HAP-1 (cell line): ENCODE results near the gene FSD2.

ENCODE experiments used
- DNase-seq, 2 experiments: peaks; one replicate each; pipeline ENCODE4 v3.0.0-alpha.2; 2016 to 2020; ENCODE audit warnings: low spot score in 2 of 2
- H3K27me3 ChIP-seq: fragments of 250-450 bp; sonication (Bioruptor Pico); 2 replicates; pipeline ENCODE4 v1.5.1; 2020; ENCODE audit warnings: low read depth, mild to moderate bottlenecking, moderate library complexity
- H3K36me3 ChIP-seq: fragments of 250-450 bp; sonication (Bioruptor Pico); replicated peaks from 2 replicates; pipeline ENCODE4 v1.5.1; 2020; ENCODE audit warnings: mild to moderate bottlenecking
- H3K4me1 ChIP-seq: fragments of 250-450 bp; sonication (Bioruptor Pico); 2 replicates; pipeline ENCODE4 v1.5.1; 2020; ENCODE audit warnings: mild to moderate bottlenecking
- H3K4me3 ChIP-seq: fragments of 250-450 bp; sonication (Bioruptor Pico); 2 replicates; pipeline ENCODE4 v1.5.1; 2020; ENCODE audit warnings: mild to moderate bottlenecking, moderate library complexity
- H3K9me3 ChIP-seq: fragments of 250-450 bp; sonication (Bioruptor Pico); 2 replicates; pipeline ENCODE4 v1.5.1; 2020; ENCODE audit warnings: mild to moderate bottlenecking, moderate library complexity
- in situ Hi-C: fragments of 300-500 bp; cut with MboI; formaldehyde crosslinking; loops from 3 replicates; pipeline ENCODE4 v1.14.3; 2020; ENCODE audit warnings: low sequenced_read_pairs, inconsistent platforms, mixed read lengths

The FSD2 gene

GRCh38 chr15:82820128-82820527 lies 14.3 kb upstream of the FSD2 start:
- Histone ChIP-seq H3K27me3 (no peaks in the 10 kb centered on the region), H3K36me3 (peaks cover 65% of the 10 kb centered on the region), H3K4me3 (no peak overlapping the region), H3K9me3 (no peaks in the 10 kb centered on the region), H3K4me1 (no peaks in the 10 kb centered on the region)
- no peak for DNase-seq
- in situ Hi-C loops = no loop called here

- peaks cover 16% of the 10 kb centered on the region for H3K4me1 ChIP-seq
- in situ Hi-C loops = no loop called here
- DNase-seq = no peak
- peaks cover 37% of the 10 kb centered on the region for H3K36me3 ChIP-seq
- H3K4me3 ChIP-seq = no peak overlapping the region
- no peaks in the 10 kb centered on the region for H3K27me3 ChIP-seq
- H3K9me3 ChIP-seq = no peaks in the 10 kb centered on the region
Measured at GRCh38 chr15:82812994-82813393, 7.1 kb upstream of the FSD2 start.

- Histone ChIP-seq H3K4me1 (peaks cover 16% of the 10 kb centered on the region), H3K27me3 (no peaks in the 10 kb centered on the region), H3K36me3 (peaks cover 18% of the 10 kb centered on the region), H3K4me3 (peak overlapping the region; percentile 49), H3K9me3 (no peaks in the 10 kb centered on the region)
- DNase-seq = no peak
- in situ Hi-C loops = no loop called here
Measured at GRCh38 chr15:82810890-82811426, 5.1 kb upstream of the FSD2 start.

GRCh38 chr15:82810061-82810889 lies 4.4 kb upstream of the FSD2 start:
- in situ Hi-C loops = no loop called here
- Histone ChIP-seq H3K4me3 (peak overlapping the region; percentile 49), H3K4me1 (peaks cover 16% of the 10 kb centered on the region), H3K36me3 (peaks cover 17% of the 10 kb centered on the region), H3K9me3 (no peaks in the 10 kb centered on the region), H3K27me3 (no peaks in the 10 kb centered on the region)
- DNase-seq = peak; percentile 47 to 65

GRCh38 chr15:82809308-82810060 lies 3.6 kb upstream of the FSD2 start, which contains the start of gene WHAMM:
WHAMM (plus strand) TSS chr15:82809628; CDS start chr15:82809727, 99 bp downstream.
- in situ Hi-C loops = no loop called here
- peak; percentile 100 for DNase-seq
- Histone ChIP-seq H3K4me3 (peak within 1 kb of the TSS; percentile 83), H3K36me3 (peaks cover 15% of the 10 kb centered on the region), H3K27me3 (0 out of 2 replicates have a peak, but pooled peaks cover 4% of the 10 kb centered on the region), H3K4me1 (peaks cover 16% of the 10 kb centered on the region), H3K9me3 (no peaks in the 10 kb centered on the region)

- Histone ChIP-seq H3K9me3 (no peaks in the 10 kb centered on the region), H3K36me3 (peaks cover 6% of the 10 kb centered on the region), H3K4me3 (no peak overlapping the region), H3K4me1 (peaks cover 16% of the 10 kb centered on the region), H3K27me3 (peaks cover 7% of the 10 kb centered on the region; the same call in 1 of the 2 replicates)
- in situ Hi-C loops = no loop called here
- DNase-seq = no peak
Measured at GRCh38 chr15:82808634-82809041, 2.8 kb upstream of the FSD2 start.

- Histone ChIP-seq H3K36me3 (peaks cover 4% of the 10 kb centered on the region), H3K27me3 (peaks cover 8% of the 10 kb centered on the region; the same call in 1 of the 2 replicates), H3K4me1 (peaks cover 16% of the 10 kb centered on the region), H3K9me3 (no peaks in the 10 kb centered on the region), H3K4me3 (no peak overlapping the region)
- in situ Hi-C loops = no loop called here
- DNase-seq = no peak
Measured at GRCh38 chr15:82807920-82808633, 2.2 kb upstream of the FSD2 start.

- peaks cover 20% of the 10 kb centered on the region for H3K27me3 ChIP-seq
- no peaks in the 10 kb centered on the region for H3K9me3 ChIP-seq
- peaks cover 8% of the 10 kb centered on the region for H3K4me1 ChIP-seq
- no peaks in the 10 kb centered on the region for H3K36me3 ChIP-seq
- no peak for DNase-seq
- in situ Hi-C loops = no loop called here
- H3K4me3 ChIP-seq = no peak overlapping the region
Measured at GRCh38 chr15:82804575-82804949, 1.3 kb downstream of the FSD2 start.

GRCh38 chr15:82803793-82804574 lies 1.9 kb downstream of the FSD2 start:
- in situ Hi-C loops = no loop called here
- H3K9me3 ChIP-seq = no peaks in the 10 kb centered on the region
- peaks cover 6% of the 10 kb centered on the region for H3K4me1 ChIP-seq
- H3K4me3 ChIP-seq = no peak overlapping the region
- no peak for DNase-seq
- H3K27me3 ChIP-seq = peaks cover 22% of the 10 kb centered on the region
- no peaks in the 10 kb centered on the region for H3K36me3 ChIP-seq

- in situ Hi-C loops = no loop called here
- H3K36me3 ChIP-seq = no peaks in the 10 kb centered on the region
- H3K9me3 ChIP-seq = no peaks in the 10 kb centered on the region
- no peak overlapping the region for H3K4me3 ChIP-seq
- H3K4me1 ChIP-seq = no peaks in the 10 kb centered on the region
- no peak for DNase-seq
- peaks cover 27% of the 10 kb centered on the region for H3K27me3 ChIP-seq
Measured at GRCh38 chr15:82802497-82802896, 3.4 kb downstream of the FSD2 start.

GRCh38 chr15:82799183-82799841 lies 6.6 kb downstream of the FSD2 start:
- DNase-seq = no peak
- H3K27me3 ChIP-seq = peaks cover 25% of the 10 kb centered on the region
- in situ Hi-C loops = no loop called here
- H3K9me3 ChIP-seq = no peaks in the 10 kb centered on the region
- H3K36me3 ChIP-seq = no peaks in the 10 kb centered on the region
- no peaks in the 10 kb centered on the region for H3K4me1 ChIP-seq
- no peak overlapping the region for H3K4me3 ChIP-seq

- Histone ChIP-seq H3K9me3 (peaks cover 3% of the 10 kb centered on the region; the same call in 1 of the 2 replicates), H3K36me3 (no peaks in the 10 kb centered on the region), H3K27me3 (peaks cover 23% of the 10 kb centered on the region), H3K4me3 (no peak overlapping the region), H3K4me1 (no peaks in the 10 kb centered on the region)
- no peak for DNase-seq
- in situ Hi-C loops = no loop called here
Measured at GRCh38 chr15:82798531-82799166, 7.2 kb downstream of the FSD2 start.
